22Rv1 (cell line): ENCODE results near the gene RCSD1.

Experiments
- H3K27ac ChIP-seq: fragments of 450-650 bp; 2 replicates; pipeline ENCODE4 v1.5.1; 2017
- ZFX ChIP-seq: fragments of 450-650 bp; IDR thresholded peaks from 2 replicates; pipeline ENCODE4 v1.6.1; 2017; ENCODE audit warnings: antibody characterized with exemption, borderline replicate concordance
- TF ChIP-seq, protein P1 (sequence below): fragments of 450-650 bp; IDR thresholded peaks from 2 replicates; pipeline ENCODE4 v1.5.1; 2017; ENCODE audit warnings: mild to moderate bottlenecking

RCSD1 gene

DNA sequence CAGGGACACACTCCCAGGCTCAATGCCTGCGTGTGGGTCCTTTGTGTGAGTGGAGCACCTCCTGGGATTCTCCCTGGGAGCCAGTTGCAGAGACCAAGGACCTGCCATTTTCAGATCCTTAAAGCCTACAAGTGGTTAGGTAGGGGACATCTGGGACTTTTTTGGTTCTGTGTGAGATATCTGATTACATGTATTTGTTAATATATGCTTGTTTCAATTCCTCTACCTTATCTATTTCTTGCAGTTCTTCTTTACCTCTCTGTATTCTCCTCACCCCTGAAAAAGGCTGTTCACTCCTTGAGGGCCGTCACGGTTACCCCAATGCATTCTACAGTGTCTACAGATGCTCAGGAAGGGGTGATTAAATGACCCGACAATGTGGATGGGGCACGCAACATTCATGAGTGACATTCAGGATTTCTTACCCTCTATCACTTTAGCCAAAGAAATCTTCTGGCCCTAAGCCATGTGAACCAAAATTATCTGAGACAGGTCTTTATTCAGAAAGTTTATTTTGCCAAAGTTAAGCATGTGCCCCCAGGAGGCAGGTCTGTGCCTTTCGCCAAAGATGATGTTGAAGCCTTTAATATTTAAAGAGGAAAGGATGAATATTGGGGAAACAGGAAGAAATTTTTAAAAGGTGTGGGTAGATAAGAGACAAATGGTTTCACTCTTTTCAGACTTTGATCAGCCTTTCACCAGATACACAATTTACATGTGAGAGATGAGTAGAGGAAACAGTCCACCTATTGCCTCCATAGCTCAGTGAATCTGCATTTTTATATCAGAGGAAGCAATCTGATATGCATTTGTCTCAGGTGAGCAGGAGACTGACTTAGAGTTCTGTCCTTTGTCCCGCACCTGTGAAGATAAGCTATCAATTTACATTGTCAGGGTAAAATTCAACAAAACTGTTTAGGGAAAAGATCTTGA lies 47.1 kb downstream of the RCSD1 start:
- TF ChIP-seq ZFX: no peak
- TF ChIP-seq, protein P1, sequence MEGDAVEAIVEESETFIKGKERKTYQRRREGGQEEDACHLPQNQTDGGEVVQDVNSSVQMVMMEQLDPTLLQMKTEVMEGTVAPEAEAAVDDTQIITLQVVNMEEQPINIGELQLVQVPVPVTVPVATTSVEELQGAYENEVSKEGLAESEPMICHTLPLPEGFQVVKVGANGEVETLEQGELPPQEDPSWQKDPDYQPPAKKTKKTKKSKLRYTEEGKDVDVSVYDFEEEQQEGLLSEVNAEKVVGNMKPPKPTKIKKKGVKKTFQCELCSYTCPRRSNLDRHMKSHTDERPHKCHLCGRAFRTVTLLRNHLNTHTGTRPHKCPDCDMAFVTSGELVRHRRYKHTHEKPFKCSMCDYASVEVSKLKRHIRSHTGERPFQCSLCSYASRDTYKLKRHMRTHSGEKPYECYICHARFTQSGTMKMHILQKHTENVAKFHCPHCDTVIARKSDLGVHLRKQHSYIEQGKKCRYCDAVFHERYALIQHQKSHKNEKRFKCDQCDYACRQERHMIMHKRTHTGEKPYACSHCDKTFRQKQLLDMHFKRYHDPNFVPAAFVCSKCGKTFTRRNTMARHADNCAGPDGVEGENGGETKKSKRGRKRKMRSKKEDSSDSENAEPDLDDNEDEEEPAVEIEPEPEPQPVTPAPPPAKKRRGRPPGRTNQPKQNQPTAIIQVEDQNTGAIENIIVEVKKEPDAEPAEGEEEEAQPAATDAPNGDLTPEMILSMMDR: no peak
- H3K27ac ChIP-seq: no peak overlapping the region

DNA sequence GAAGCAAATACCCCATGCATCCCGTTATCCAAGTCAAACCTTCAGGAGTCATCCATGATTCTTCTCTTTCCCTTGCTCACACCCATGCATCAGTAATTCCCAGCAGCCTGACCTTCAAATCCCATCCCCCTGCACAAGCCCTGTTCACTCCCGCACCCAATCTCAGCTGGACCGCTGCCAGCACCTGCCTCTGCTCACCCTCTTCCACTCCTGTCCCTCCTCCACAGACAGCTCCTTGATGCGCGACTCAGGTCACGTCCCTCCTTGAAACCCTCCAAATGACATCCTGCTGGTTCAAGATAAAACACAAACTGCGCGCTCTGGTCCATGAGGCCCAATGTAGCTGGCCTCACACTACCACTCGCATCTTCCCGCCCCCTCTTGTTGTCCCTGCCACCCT lies 48.4 kb downstream of the RCSD1 start:
- TF ChIP-seq, protein P1: no peak
- no peak for TF ChIP-seq ZFX
- H3K27ac ChIP-seq: no peak overlapping the region

- no peak overlapping the region for H3K27ac ChIP-seq
- no peak for TF ChIP-seq ZFX
- TF ChIP-seq, protein P1: no peak
Observed at GRCh38 chr1:167678838-167679237, 48.8 kb downstream of the RCSD1 start.

- no peak overlapping the region for H3K27ac ChIP-seq
- no peak for TF ChIP-seq ZFX
- TF ChIP-seq, protein P1: no peak
Observed at GRCh38 chr1:167679714-167680113, 49.7 kb downstream of the RCSD1 start.

- no peak for TF ChIP-seq ZFX
- TF ChIP-seq, protein P1: no peak
- H3K27ac ChIP-seq: no peak overlapping the region
Observed at GRCh38 chr1:167681024-167681423, 51.0 kb downstream of the RCSD1 start.

DNA sequence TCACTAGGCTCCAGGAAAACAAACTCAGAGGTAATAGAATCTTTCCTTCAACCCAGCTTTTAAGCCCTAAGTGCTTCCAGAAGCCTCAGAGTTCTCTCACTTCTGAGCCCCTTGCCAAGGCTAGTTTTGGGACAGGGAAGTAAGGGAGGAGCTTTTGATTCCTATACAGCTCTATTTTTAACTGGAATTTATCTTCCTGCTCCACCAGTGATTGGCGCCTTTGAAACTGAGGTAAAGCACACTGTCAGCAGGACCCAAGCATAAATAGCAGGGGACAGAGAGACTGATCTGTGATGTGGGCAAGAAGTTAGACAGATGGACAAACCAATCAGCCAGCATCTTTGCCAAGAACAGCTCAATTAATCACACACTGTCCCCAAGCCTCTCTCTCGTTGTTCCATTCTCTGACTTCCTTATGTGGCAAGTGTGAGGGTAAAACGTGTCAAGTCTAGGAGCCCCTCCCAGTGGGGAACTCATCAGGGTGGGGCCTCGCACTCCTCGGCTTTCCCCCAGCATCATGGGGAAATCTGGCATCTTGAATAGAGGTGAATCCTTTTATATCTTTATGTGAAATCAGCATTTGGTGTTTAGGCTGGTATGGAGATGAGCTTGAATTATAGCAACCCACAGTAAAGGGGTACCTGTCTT lies 51.5 kb downstream of the RCSD1 start:
- no peak overlapping the region for H3K27ac ChIP-seq
- TF ChIP-seq ZFX: no peak
- TF ChIP-seq, protein P1: no peak

GRCh38 chr1:167683226-167683625 lies 53.2 kb downstream of the RCSD1 start:
- TF ChIP-seq ZFX: no peak
- TF ChIP-seq, protein P1: no peak
- H3K27ac ChIP-seq: no peak overlapping the region
